CD4-positive, alpha-beta T cell treated with Interleukin-6 for 4 hours (primary cell): ENCODE results near the gene TTYH2.
"Not testable (repeated sequence)": the region's sequence is repeated elsewhere in the genome, so short reads cannot be mapped to it uniquely, and the experiment has no call there.

ENCODE experiments used
- DNase-seq: peaks from one replicate; pipeline ENCODE4 v3.0.0-alpha.2; 2020; ENCODE audit warnings: mixed read lengths

TTYH2 gene

GRCh38 chr17:74239172-74239571, 25.8 kb downstream of the TTYH2 start:
- no peak for DNase-seq

- no peak for DNase-seq
Measured at GRCh38 chr17:74240618-74241205, 27.3 kb downstream of the TTYH2 start.

GRCh38 chr17:74241431-74241830, 28.1 kb downstream of the TTYH2 start:
- DNase-seq: no peak

- no peak for DNase-seq
Measured at GRCh38 chr17:74241847-74242246, 28.5 kb downstream of the TTYH2 start.

GRCh38 chr17:74243013-74243755, 29.8 kb downstream of the TTYH2 start:
- DNase-seq: no peak

GRCh38 chr17:74244128-74244527, 30.8 kb downstream of the TTYH2 start:
- no peak for DNase-seq

GRCh38 chr17:74244548-74244947, 31.2 kb downstream of the TTYH2 start:
- no peak for DNase-seq

GRCh38 chr17:74245145-74245831, 31.9 kb downstream of the TTYH2 start:
- no peak for DNase-seq

GRCh38 chr17:74245871-74246270, 32.5 kb downstream of the TTYH2 start:
- no peak for DNase-seq

GRCh38 chr17:74249590-74250270, 36.4 kb downstream of the TTYH2 start:
- no peak for DNase-seq

- no peak for DNase-seq
Measured at GRCh38 chr17:74250324-74250995, 37.1 kb downstream of the TTYH2 start.

- no peak for DNase-seq
Measured at GRCh38 chr17:74251051-74251450, 37.7 kb downstream of the TTYH2 start.

- no peak for DNase-seq
Measured at GRCh38 chr17:74251569-74251968, 38.2 kb downstream of the TTYH2 start.

- no peak for DNase-seq
Measured at GRCh38 chr17:74252211-74252610, 38.8 kb downstream of the TTYH2 start.

- no peak for DNase-seq
Measured at GRCh38 chr17:74253036-74253435, 39.7 kb downstream of the TTYH2 start.

- DNase-seq: no peak
Measured at GRCh38 chr17:74257311-74257710, 43.9 kb downstream of the TTYH2 start.

GRCh38 chr17:74259667-74260524, 46.5 kb downstream of the TTYH2 start:
- DNase-seq: no peak

GRCh38 chr17:74260525-74260850, 47.1 kb downstream of the TTYH2 start:
- no peak for DNase-seq

GRCh38 chr17:74262601-74263000, 49.2 kb downstream of the TTYH2 start:
- DNase-seq: no peak

GRCh38 chr17:74267054-74267453, 53.7 kb downstream of the TTYH2 start:
- not testable (repeated sequence) for DNase-seq

GRCh38 chr17:74267579-74267978, 54.2 kb downstream of the TTYH2 start:
- DNase-seq: no peak

- no peak for DNase-seq
Measured at GRCh38 chr17:74267987-74268499, 54.7 kb downstream of the TTYH2 start.
